ENCODE data around the gene LGR4. TPM values are rescaled to one million over a fixed set of nuclear protein-coding genes. Genes with fewer than 3 reads are reported as not detected.
"Not testable (repeated sequence)": the region's sequence is repeated elsewhere in the genome, so short reads cannot be mapped to it uniquely, and the experiment has no call there.

The LGR4 gene
- polyA plus RNA-seq, 4 donors, result 45.8 to 159 (median 135) TPM

DNA sequence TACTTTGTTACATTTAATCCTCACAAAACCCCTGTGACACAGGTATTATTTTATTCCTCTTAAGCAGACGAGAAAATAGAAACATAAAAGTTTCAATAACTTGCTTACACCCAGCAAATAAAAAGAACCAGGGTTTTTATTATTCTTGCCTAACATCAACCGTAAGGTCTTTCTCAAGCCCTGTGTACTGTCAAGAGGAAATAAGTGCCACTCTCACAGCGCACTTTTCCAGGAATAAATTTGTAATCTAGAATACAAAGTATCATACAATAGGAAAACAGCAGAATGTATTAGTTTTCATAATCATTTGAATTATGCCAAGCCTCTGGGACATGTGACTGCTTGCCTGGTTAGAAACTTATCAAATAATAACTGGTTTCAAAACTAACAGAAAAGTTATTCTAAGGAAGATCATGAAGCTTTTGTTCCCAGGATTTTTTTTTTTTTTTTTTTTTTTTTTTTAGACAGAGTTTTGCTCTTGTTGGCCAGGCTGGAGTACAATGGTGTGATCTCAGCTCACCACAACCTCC lies 117.0 kb downstream of the LGR4 start:
- DNase-seq (ENCODE audit: low read depth in 4 of 4, low spot score in 3 of 4), result no peak

DNA sequence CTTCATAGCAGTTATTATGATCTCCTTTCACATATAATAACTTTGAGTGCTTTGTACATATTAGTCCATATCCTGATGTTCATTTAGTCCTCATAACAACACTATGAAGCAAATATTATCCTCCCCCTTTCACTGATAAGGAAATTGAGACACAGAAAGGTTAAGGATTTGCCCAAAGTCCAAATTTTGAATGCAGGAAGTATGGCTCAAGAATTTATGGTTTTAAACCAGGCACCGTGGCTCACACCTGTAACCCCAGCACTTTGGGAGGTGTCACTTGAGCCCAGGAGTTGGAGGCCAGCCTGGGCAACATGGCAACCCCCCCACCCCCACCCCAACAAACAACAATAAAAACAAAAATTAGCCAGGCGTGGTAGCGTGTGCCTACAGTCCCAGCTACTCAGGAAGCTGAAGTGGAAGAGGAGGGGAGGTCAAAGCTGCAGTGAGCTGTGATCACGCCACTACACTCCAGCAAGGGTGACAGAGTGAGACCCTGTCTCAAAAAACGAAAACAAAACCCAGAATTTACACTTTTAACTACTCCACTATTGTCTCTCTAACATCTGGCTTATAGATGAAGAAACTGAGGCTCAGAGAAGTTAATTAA lies 118.1 kb downstream of the LGR4 start:
- no peak for DNase-seq (ENCODE audit: low read depth in 4 of 4, low spot score in 3 of 4)

DNA sequence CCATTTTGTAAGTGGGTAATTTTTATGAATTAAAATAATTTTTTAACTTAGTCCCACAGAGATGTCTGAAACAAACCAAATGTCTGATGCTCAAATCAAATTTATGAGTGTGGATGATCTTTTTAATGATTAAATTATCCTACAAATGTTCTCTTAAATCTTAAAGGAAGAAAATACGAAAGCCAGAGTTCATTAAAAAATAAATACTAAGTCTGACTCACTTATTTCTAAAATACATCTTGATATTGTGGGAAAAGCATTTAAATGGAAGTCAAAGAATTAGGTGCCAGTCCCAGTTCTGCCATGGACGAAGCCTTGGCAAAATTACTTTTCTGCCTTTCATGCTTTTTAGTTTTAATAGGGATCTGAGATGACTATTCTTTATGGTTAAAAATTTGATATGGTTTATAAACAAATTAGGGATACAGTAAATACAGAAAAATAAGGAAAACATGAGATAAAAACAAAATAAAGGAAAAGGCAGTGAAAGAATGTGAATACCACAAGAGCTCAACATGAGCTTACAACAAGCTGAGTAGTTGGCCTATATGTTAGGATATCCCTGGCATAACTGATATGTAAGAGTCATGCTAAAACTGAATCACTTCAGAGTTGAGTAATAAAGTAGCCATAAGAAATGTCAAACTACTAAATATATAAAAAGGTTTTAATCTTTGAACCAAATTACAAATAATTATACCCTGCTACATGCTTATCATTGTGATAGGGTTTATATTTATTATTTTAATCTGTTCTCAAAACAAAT lies 118.8 kb downstream of the LGR4 start:
- no peak for DNase-seq (ENCODE audit: low read depth in 4 of 4, low spot score in 3 of 4)

DNA sequence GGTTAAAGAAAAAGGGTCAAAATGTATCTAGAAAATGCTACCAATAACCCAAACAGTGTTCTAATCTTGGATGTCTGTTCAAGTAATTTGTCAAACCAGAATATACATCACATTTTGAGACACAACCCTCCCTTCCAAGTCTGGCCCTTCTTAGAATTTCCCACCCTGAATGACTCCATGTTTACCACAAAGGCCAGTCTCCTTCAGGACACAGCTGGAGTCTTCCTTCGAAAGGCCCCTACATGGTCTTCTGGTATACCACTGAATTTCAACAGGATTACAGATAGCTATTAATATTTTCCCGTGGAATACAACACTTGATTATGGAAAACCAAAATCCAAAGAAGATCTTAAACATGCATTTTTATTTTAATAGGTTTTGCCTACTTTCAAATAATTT lies 119.8 kb downstream of the LGR4 start:
- DNase-seq (ENCODE audit: low read depth in 4 of 4, low spot score in 3 of 4), result no peak

DNA sequence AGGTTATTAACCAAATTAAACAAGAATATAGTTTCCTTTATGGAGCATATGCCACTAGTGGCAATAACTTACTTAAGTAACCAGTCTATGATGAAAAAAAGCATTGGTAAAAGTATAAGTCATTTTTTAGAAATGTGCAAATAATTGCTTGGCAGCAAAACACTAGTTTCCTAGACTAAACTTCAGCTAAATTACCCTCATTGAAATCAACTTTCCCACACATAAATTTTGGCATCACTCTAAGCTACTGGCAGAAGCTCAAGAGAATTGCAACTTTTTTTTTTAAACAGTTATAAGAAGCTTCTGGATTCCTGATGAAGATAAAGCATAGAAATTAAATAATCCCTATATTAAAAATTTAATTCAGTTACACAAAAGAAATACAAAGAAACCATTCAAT lies 122.1 kb downstream of the LGR4 start:
- DNase-seq (ENCODE audit: low read depth in 4 of 4, low spot score in 3 of 4), result no peak

DNA sequence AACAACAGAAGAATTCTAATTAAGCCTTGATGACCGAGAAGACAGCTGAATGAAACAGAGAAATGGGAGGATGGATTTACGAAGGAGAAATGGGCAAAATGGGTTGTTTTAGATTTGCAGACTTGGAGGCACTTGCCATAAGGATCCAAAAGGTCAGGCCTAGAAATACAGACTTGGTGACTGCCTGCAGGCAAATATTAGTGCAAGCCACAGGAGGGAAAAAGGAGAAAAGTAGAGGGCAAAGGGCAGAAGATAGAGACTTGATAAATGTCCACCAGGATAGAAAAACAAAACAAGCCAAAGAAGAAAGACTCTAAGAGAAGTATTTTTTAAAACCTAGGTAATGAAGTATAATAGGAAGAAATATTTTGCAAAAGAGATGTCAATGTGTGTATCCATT lies 122.7 kb downstream of the LGR4 start:
- DNase-seq (ENCODE audit: low read depth in 4 of 4, low spot score in 3 of 4), result no peak

DNA sequence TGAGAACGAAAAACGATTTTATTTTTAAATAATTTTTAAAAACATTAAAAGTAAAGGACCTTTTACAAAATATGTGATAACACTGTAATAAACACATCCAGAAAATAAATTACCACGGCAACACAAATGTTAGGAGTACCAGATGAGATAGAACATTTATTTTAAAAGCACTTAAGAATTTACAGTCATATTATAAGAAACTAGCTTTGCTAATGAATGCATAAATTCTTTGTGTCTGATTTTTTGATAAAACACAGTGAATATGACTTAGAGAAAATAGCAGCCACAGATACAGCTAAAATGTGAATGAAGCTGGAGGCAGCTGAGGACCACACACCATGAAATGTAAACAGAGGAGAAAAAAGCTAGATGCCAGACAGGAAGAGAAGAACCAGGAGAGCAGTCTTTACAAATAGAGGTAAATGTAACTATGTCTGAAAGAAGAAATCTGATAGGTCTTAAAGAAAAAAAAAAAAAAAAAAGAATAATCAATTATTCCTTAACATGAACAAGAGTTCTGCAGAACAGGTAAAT lies 124.2 kb downstream of the LGR4 start:
- DNase-seq (ENCODE audit: low read depth in 4 of 4, low spot score in 3 of 4), result no peak

DNA sequence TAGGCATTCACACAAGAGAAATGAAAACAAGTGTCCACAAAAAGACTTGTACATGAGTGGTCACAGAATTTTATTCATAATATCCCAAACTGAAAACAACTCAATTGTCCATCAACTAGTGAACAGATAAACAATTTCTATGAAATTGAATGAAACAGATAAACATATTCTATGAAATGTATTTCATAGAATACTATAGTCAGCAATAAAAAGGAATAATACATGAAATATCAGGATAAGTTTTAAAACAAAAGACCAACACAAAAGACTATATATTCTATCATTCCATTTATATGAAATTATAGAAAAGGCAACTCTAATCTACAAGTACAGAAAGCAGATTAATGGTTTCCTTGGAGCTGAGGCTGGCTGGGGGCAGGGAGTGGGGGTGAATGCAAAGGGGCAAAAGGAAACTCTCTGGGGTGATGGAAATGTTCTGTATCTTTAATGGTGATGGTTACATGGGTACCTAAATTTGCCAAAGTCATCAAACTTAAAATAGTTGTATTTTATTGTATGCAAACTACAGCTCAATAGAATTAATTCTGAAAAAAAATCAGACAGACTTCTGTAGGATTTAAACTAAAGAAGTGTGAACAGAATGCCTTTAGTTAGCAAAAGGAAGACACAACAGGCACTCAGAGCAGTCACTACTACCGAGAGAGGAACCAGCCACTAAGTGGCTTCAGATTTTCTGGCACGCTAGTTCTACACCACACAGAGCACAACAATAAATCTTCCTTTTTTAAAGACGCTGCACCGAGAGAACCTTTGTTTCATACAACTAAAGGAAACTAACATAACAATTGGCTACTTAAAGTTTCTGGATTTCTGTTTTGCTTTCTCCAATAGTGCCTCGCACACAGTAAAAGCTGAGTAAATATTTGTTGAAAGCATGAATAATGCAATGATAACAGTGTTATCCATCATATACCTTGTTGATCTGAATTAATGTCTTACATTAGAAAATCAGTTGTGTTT lies 124.9 kb downstream of the LGR4 start:
- DNase-seq (ENCODE audit: low read depth in 4 of 4, low spot score in 3 of 4), result no peak

DNA sequence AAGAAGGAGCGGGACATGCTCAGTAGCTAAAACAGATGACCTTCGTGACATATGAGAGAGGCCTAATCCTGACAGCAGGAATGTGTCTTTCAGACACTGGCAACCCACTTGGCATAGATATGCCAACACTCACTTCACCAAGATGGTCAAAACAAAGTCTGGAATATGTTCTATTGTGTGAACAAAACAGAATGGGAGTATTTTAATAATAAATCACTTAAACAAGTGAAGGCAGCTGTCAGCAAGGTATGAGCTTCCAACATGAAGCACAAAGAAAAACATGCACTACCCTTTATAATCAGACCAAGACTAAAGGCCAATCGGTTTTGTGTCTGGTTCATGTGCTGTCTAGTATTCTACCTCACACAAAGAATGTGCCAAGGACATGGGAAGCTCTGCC lies 132.6 kb downstream of the LGR4 start:
- no peak for DNase-seq (ENCODE audit: low read depth in 4 of 4, low spot score in 3 of 4)

DNA sequence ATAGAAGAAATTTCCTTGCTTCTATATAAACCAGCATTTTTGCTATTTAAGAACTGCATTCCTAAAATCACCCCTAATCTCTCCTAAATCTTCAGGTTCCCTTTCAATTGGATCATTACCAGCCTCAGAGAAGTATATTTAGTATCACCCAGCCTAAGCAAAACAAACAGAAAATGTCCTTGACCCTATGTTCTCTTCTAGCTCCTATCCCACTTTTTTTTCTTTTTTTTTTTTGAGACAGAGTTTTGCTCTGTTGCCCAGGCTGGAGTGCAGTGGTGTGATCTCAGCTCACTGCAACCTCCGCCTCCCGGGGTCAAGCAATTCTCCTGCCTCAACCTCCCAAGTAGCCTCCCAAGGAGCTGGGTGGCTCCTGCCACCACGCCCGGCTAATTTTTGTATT lies 137.8 kb downstream of the LGR4 start:
- DNase-seq (ENCODE audit: low read depth in 4 of 4, low spot score in 3 of 4), result not testable (repeated sequence)

DNA sequence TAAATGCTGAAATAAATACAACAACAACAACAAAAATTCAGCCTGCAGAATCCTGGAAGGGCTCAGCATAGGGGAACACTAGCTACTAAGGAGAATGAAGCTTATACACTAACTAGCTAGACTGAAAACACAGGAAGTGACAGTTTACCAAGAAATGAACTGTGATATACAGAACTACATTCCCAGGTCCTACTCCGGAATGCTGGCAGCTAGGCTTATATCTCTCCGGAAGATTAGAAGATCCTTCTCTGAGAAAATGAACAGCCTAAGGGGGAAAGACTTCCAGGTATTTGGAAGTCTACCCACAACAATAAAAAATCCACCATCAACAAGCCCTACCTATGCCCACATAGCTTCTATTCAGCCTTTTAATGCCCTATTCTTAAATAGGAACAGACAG lies 140.6 kb downstream of the LGR4 start:
- no peak for DNase-seq (ENCODE audit: low read depth in 4 of 4, low spot score in 3 of 4)

DNA sequence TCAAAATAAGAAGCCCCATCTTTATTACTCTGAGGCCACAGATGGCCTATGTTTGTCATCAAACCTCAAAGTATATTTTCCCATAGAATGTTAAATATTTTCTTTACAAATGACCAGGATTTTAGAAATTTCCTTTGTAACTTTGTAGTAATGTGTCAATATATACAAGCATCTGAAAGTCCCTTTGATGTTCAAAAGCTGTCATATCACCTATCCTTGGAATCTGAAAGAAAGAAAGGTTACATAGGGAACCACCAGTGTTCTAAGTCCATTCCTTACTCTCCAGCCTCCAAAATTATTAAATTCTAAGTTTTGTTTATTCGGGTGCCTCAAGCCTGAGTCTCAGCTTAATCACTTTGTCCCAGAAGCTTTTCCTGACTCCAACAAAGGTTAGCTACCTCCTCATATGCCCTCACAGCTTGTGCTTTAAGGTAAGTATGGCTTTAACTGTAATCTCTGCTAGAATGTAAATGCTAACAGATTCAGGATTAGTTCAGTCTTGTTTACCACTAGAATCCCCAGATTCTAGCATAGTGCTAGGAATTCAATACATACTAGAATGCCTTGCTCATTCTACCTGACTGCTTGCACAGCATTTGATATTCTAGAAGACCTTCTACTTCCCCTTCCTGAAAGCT lies 141.8 kb downstream of the LGR4 start:
- no peak for DNase-seq (ENCODE audit: low read depth in 4 of 4, low spot score in 3 of 4)

DNA sequence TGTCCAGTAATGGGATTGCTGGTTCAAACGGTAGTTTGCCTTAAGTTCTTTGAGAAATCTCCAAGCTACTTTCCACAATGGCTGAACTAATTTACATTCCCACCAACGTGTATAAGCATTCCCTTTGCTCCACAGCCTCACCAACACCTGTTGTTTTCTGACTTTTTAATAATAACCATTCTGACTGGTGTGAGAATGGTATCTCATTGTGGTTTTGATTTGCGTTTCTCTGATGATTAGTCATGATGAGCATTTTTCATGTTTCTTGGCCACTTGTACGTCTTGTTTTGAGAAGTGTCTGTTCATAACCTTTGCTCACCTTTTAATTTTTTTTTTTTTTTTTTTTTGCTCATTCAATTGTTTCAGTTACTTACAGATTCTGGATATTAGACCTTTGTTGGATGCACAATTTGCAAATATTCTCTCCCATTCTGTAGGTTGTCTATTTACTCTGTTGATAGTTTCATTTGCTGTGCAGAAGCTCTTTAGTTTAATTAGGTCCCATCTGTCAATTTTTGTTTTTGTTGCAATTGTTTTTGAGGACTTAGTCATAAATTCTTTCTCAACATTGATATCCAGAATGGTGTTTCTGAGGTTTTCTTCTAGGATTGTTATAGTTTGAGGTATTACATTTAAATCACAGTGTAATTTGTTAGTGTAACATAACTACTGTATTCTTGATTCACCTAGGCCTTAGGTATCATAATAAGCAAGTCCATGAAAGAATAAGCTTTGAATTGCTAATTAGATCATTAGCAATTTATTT lies 142.5 kb downstream of the LGR4 start:
- DNase-seq (ENCODE audit: low read depth in 4 of 4, low spot score in 3 of 4), result no peak

DNA sequence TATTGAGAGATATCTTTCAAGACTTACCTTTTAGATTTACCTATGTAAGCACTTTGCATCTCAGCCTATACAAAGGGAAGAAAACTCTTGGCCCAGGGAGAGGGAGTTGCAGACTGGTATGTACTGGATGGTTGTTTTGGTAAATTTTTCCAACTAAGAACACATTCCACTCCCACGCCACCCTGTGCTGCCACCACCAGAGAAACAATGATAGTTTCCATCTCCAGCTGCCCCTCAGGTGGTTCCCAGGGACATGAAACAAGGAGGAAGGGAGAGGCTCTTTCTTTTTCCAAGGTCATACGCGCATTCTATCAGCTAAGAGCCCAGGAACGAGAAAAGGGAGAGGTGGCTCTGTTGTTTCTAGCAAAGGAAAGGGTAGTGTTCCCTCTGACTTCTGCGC lies 144.0 kb downstream of the LGR4 start:
- no peak for DNase-seq (ENCODE audit: low read depth in 4 of 4, low spot score in 3 of 4)

DNA sequence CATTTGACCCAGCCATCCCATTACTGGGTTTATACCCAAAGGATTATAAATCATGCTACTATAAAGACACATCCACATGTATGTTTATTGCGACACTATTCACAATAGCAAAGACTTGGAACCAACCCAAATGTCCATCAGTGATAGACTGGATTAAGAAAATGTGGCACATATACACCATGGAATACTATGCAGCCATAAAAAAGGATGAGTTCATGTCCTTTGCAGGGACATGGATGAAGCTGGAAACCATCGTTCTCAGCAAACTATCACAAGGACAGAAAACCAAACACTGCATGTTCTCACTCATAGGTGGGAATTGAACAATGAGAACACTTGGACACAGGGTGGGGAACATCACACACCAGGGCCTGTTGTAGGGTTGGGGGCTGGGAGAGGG lies 145.5 kb downstream of the LGR4 start:
- not testable (repeated sequence) for DNase-seq (ENCODE audit: low read depth in 4 of 4, low spot score in 3 of 4)

DNA sequence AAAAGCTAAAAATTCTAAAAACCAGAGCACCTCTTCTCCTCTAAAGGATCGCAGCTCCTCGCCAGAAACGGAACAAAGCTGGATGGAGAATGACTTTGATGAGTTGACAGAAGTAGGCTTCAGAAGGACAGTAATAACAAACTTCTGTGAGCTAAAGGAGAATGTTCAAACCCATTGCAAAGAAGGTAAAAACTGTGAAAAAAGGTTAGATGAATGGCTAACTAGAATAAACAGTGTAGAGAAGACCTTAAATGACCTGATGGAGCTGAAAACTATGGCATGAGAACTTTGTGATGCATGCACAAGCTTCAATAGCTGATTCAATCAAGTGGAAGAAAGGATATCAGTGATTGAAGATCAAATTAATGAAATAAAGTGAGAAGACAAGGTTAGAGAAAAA lies 150.4 kb downstream of the LGR4 start:
- not testable (repeated sequence) for DNase-seq (ENCODE audit: low read depth in 4 of 4, low spot score in 3 of 4)

DNA sequence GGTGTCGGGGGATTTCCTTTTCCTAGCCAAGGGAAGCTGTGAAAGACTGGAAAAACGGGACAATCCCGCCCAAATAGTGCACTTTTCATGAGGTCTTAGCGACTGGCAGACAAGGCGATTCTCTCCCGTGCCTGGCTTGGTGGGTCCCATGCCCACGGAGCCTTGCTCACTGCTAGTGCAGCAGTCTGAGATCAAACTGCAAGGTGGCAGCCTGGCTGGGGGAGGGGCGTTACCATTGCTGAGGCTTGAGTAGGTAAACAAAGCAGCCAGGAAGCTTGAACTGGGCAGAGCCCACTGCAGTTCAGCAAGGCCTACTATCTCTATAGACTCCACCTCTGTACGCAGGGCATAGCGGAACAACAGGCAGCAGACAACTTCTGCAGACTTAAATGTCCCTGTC lies 151.2 kb downstream of the LGR4 start:
- not testable (repeated sequence) for DNase-seq (ENCODE audit: low read depth in 4 of 4, low spot score in 3 of 4)

DNA sequence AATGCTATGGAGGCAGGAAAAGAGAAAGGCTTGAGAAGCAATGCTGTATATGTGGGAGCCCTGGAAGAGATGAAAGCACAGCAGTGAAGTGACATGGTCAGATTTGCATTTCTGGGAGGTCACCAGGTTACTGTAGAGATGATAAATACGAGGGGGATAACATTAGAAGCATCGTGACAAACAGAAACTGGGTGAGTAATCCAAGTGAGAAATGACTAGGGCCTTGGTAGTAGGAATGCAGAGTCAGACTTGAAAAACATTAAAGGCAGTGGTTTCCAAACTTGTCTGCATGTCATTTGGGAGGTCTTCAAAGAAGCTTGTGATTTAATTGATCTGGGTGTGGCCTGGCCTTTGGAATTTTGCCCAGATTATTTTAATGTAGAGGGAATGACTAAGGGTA lies 153.5 kb downstream of the LGR4 start:
- no peak for DNase-seq (ENCODE audit: low read depth in 4 of 4, low spot score in 3 of 4)

DNA sequence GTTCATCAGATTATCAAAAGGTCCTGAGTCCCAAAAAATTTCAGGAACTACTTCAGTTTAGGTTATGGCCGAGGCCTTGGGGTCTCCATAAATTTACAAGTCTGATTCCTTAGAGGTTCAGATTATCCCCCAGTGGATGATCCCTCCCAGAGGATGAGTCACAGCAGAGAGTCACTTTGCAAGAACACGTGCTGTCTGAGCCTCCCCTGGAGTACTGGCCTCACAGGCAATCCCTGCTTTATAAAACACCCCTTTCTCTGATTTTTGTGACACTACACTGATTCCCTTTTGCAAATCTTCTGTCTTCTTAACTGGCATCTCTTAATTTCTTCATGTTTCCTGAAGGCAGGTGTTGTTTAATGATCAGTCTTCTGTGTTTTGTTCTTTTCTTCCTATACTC lies 154.8 kb downstream of the LGR4 start:
- no peak for DNase-seq (ENCODE audit: low read depth in 4 of 4, low spot score in 3 of 4)
